GM03348 (cell line): ENCODE results near the gene KAT8.

Experiments used
- DNase-seq: peaks from one replicate; pipeline ENCODE4 v3.0.0; 2012; ENCODE audit warnings: low spot score

The KAT8 gene

DNA sequence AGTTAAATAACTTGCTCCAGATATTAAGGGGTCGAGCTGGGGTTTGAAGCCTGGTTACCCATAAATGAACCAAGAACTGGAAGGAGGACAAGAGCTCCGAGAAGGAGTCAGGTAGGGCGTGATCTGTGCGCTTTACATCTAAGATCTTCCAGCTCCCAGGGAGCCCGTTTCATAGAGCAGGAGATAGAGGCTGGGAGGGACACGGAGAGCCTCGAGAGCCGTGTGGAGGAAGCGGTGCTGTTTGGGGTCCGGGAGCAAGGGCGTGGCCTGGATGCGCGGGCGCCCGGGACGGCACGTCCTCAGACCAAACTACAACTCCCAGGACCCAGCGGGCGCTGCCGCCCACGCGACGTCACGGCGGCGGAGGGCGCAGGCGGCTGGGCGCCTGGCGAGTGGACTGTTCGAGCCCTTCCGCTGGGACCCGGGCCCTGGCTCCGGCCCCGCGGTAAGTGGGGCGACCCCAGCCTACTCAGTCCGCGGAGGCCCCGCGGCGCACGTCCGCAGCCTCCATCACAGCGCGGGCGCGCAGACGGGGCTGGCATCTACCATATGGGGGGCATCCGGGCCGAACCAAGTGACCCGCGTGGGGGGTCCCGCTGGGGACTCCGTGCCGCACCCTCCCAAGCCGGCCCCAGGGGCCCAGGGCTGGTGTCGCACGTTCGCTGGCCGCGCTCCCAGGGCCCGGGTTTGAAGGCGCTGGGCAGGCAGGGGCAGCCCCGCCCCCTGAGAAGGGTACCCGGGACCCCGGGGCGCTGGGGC is 9.2 kb upstream of the KAT8 start, which contains the start of gene BCKDK:
TSS of gene BCKDK (plus strand) at position 352 of the 759 bp plus-strand sequence. CDS start 838 bp downstream, outside the sequence.
- DNase-seq = peak; percentile 95

- no peak for DNase-seq
These were observed 8.5 kb upstream of the KAT8 start for GRCh38 chr16:31108794-31109558.

- no peak for DNase-seq
These were observed 7.8 kb upstream of the KAT8 start for GRCh38 chr16:31109622-31110021.

DNA sequence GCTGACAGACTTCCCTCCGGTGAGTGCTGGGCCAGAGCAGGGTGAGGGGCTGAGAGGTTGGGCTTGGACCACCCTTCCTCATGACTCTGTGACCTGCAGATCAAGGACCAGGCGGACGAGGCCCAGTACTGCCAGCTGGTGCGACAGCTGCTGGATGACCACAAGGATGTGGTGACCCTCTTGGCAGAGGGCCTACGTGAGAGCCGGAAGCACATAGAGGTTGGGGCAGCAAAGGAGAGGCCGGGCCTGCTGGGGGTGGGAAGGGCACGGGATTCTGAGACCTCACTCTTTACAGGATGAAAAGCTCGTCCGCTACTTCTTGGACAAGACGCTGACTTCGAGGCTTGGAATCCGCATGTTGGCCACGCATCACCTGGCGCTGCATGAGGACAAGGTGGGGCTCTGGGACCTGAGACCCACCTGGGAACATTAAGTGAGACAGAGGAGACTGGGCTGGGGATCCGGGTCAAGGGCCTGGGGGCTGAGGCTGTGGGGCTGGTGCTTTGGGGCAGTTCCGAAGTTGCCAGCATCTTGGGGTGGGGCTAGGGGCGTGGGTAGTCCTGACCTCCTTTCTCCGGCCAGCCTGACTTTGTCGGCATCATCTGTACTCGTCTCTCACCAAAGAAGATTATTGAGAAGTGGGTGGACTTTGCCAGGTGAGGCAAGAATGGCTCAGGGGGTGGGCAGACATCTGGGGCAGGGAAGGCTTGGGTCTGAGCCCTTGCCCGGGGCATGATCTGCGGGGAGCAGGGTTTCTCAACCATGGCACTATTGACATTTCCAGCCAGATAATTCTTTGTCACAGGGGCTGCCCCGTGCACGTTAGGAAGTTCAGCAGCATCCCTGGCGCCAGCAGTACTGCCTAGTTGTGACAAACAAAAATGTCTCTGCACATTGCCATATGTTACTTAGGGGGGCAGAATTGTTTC is 7.1 kb upstream of the KAT8 start:
- no peak for DNase-seq

GRCh38 chr16:31111881-31112466 is 5.5 kb upstream of the KAT8 start:
- DNase-seq = no peak

DNA sequence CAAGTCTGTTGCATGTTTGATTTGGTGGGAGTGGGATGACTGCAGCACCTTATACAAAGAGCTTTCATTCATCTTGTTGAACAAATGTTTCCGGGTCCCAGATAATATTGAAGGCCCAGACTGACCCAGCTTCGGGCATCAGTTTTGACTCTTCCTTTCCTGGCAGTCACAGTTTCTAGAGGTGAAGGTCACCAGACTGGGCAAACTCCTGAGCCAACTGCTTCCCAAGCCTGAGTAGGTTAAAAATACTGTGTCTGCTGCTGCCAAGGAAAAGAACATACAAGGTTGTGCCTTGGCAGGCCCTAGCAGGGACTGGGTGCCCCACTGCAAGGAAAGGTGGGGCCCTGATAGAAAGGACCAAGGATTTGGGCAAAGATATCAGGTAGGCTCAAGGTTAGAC is 4.8 kb upstream of the KAT8 start:
- no peak for DNase-seq

DNA sequence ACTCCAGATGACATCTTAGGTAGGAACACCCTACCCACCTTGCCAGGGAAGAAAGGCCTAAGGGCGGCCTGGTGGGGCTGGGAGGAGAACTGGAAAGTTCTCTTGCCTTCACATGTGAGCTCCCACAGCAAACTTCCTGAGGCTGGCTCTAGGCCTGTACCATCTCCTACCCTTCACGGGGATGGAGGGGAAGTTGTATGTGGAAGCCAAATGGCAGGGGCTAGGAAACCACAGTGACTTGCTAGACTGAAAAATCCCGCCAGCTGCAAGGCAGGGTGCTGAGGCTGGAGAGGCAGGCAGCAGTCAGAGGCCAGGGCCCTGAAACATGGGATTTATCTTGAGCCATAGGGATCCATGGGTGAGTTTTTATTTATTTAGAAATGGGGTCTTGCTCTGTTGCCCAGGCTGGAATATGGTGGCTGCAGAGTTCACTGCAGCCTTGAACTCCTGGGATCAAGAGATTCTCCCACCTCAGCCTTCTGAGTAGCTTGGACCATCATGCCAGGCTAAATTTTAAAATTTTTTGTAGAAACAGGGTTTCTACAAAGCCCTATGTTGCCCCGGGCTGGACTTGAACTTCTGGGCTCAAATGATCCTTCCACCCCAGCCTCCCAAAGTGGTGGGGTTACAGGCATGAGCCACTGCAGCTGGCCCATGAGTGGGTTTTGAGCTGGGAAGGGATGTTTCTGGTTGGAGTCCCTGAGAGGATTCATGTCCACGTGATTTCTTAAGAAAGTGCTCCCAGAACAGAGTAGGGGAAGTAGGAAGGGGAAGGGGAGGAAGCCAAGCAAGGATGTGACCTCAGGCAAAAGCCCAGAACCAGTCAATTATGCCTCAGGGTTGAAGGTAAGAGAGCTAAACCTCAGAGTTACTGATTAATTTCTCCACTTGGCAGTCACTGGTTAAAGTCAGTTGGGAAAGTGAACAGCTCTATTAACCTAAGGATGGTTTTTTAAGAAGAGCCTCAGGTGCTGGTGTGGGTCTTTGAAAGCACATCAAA is 4.0 kb upstream of the KAT8 start:
- no peak for DNase-seq

DNA sequence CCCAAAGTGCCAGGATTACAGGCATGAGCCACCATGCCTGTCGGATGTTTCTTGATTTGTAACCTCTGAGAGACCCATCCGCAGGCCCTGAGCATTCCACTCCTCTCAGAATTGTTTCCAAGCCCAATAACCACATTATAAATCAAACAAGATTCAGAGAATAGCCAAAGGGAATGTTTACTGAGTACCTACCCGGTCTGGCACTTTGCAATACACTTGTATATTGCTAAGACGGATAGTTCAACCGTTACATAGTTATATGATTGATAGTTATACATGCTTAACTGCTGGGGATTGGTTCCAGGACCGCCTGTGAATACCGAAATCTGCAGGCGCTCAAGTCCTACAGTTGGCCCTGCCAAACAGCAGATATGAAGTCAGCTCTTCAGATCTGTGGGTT is 3.0 kb upstream of the KAT8 start:
- no peak for DNase-seq

- peak; percentile 50 for DNase-seq
These were observed 1.0 kb downstream of the KAT8 start for GRCh38 chr16:31118223-31119155.

DNA sequence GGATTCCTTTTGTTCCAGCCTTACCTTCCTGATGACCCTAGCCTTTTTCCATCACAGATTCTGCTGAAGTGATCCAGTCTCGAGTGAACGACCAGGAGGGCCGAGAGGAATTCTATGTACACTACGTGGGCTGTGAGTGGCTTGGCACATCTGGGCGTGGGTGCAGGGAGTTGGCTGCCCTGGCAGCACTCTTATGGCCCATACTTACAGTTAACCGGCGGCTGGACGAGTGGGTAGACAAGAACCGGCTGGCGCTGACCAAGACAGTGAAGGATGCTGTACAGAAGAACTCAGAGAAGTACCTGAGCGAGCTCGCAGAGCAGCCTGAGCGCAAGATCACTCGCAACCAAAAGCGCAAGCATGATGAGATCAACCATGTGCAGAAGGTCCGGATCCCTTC is 2.7 kb downstream of the KAT8 start:
- no peak for DNase-seq

DNA sequence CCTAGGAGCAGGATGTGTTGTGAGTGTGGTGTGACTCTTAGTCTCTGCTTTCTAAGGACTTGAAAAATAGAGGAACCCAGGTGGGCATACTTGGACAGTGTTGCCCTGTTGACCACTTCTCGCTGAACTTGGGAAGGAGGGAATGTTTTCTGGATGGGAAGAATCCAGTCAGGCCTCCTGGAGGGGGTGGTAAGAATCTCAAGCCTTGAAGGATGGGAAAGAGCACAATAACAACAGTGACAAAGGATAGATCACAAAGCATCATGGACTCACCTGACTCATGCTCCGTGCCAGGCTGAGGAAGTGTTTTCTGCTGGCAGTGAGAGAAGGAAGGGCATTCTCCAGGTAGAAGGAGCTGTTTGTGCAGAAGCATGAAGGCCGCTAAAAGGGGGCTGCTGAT is 8.4 kb downstream of the KAT8 start:
- DNase-seq = no peak

- no peak for DNase-seq
These were observed 9.7 kb downstream of the KAT8 start for GRCh38 chr16:31127182-31127581.

DNA sequence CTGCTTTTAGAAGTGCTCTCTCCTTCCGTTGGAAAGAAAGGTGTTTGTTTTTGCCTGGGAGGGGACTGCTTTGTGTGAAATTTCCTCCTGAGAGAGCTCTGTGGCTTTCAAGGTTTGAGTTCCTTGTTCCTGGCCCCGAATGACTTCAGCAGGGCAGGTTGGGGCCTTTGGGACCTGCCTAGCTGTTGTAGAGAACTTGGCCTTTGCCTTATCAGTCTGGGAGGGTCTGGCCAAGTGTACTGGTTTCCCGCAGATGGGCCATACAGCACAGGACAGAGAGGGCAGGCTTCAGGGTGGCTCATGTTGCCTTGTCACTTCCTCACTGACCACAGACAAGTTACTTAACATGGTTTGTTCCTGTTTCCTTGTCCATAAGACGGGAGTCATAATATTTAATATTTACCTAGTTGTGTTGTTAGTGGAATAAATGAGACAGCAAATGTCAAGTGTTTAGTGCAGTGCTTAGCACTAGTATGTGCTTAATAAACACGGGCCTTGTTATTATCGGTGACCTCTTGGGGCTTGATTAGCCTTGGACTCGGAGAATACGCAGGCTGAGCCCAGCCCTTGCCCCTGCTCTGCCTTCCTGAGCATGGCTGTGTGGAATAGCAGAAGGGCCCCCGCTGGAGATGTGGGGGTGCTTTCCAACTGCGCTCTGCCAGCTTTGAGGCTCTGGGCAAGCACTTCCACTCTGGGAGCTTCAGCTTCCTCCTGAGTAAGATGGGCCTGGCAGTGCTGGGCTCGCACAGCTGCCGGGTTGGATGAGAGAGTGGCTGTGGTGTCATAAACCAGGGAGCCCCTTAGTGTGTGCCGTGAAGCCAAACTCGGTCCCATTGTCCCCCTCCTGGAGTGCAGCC is 11.5 kb downstream of the KAT8 start:
- no peak for DNase-seq

DNA sequence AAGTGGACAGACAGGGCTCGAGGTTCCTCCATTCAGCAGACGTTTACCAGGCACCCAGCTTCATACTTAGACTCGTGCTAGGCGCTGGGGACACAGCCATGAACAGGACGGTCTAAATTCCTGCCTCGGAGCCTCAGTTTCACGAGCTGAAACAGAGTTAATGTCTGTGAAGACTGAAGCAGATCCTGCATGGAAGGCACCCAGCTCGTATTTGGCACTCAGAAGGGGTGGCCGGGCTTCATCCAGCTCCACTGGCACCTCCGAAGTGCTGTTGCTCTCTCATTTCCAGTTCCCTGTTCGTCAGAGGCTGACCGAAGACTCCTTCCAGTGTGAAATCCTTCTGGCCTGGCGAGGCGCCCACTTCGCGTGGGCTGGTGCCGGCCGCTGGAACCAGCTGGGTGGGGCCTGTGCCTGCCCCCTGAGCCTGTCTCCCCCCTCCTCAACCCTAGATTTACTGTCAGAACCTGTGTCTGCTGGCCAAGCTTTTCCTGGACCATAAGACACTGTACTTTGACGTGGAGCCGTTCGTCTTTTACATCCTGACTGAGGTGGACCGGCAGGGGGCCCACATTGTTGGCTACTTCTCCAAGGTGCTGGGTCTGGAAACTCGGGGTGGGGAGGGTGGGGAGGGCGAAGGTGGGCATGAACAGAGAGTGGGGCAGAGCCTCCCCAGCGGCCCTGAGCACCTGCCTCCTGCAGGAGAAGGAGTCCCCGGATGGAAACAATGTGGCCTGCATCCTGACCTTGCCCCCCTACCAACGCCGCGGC is 12.3 kb downstream of the KAT8 start:
- no peak for DNase-seq

DNA sequence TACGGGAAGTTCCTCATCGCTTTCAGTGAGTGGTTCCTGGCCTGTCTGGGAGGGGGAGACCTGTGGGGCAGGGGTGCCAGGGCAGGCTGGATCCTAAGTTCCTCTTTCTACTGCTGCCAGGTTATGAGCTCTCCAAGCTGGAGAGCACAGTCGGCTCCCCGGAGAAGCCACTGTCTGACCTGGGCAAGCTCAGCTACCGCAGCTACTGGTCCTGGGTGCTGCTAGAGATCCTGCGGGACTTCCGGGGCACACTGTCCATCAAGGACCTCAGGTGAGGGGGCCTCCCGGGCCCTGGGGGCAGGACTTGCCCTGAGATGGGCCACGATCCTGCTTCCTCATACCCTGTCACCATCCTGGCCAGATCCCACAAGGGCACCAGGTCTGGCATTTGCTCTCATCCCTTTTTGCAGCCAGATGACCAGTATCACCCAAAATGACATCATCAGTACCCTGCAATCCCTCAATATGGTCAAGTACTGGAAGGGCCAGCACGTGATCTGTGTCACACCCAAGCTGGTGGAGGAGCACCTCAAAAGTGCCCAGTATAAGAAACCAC is 12.9 kb downstream of the KAT8 start:
- no peak for DNase-seq

DNA sequence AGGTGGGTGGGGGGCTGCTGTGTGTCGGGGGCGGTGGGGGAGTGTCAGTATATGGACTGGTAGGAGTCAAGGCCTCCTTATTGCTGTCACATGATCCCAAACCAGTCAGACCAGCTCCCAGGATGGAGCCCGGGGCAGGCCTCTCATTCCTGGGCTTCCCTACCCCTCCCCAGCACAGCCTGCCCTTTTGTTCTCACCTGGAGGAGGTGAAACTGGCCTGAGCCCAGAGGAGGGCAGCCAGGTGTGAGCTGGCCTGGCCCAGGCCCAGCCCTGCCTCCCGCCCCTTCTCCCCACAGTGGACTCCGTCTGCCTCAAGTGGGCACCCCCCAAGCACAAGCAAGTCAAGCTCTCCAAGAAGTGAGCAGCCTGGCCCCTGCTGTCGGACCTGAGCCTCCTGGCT is 13.4 kb downstream of the KAT8 start:
- DNase-seq = no peak

- no peak for DNase-seq
These were observed 14.0 kb downstream of the KAT8 start for GRCh38 chr16:31131416-31131815.
